Activated CD8-positive, alpha-beta T cell treated with anti-CD3 and anti-CD28 coated beads for 36 hours (primary cell): ENCODE data around the gene EVI5L. TPM values are rescaled to one million over a fixed set of nuclear protein-coding genes. Genes with fewer than 3 reads are reported as not detected.

Experiments
- ATAC-seq: fragments of 200-7000 bp; cut with Tn5 transposase; one replicate; pipeline ENCODE4 v1.10.0; 2021; ENCODE audit warnings: mild to moderate bottlenecking, moderate library complexity
- CTCF ChIA-PET: fragments of 350-600 bp; sonication (Branson Sonifier 250); formaldehyde crosslinking; loops from one replicate; lab custom pipeline; 2021; ENCODE audit warnings: antibody characterized with exemption; lab: Charles Lee
- POLR2A ChIA-PET: fragments of 350-600 bp; sonication (Branson Sonifier 250); formaldehyde crosslinking; loops from one replicate; lab custom pipeline; 2021; ENCODE audit warnings: antibody characterized with exemption; lab: Charles Lee
- DNase-seq: peaks from one replicate; pipeline ENCODE4 v3.0.0-alpha.2; 2020
- H3K27ac Mint-ChIP-seq: one replicate; pipeline ENCODE4 v1.8.0; 2021; ENCODE audit warnings: mild to moderate bottlenecking, mixed read lengths
- H3K27me3 Mint-ChIP-seq: one replicate; pipeline ENCODE4 v1.8.0; 2021; ENCODE audit warnings: mixed read lengths
- H3K36me3 Mint-ChIP-seq: one replicate; pipeline ENCODE4 v1.8.0; 2021; ENCODE audit warnings: low read depth, mixed read lengths
- H3K4me1 Mint-ChIP-seq: one replicate; pipeline ENCODE4 v1.8.0; 2021; ENCODE audit warnings: low read depth, mixed read lengths
- H3K4me3 Mint-ChIP-seq: one replicate; pipeline ENCODE4 v1.8.0; 2021; ENCODE audit warnings: mild to moderate bottlenecking, moderate library complexity, mixed read lengths
- H3K9me3 Mint-ChIP-seq: one replicate; pipeline ENCODE4 v1.8.0; 2021; ENCODE audit warnings: mixed read lengths
- intact Hi-C: fragments of 100-400 bp; cut with micrococcal nuclease; formaldehyde crosslinking; loops from one replicate; pipeline ENCODE4 v1.10.0; 2022
- total RNA-seq, 2 experiments: library from RNA; stranded (reverse); gene quantifications; one replicate each; pipeline ENCODE4 v1.2.3, GENCODE V29; 2021
- TF ChIP-seq, protein P1 (sequence below): fragments of 200-600 bp; IDR thresholded peaks from one replicate; pipeline ENCODE4 v1.8.0; 2022; ENCODE audit warnings: antibody characterized with exemption, mild to moderate bottlenecking

The EVI5L gene
- total RNA-seq, 2 experiments from 2014 or later: 3.4 to 3.9 TPM

DNA sequence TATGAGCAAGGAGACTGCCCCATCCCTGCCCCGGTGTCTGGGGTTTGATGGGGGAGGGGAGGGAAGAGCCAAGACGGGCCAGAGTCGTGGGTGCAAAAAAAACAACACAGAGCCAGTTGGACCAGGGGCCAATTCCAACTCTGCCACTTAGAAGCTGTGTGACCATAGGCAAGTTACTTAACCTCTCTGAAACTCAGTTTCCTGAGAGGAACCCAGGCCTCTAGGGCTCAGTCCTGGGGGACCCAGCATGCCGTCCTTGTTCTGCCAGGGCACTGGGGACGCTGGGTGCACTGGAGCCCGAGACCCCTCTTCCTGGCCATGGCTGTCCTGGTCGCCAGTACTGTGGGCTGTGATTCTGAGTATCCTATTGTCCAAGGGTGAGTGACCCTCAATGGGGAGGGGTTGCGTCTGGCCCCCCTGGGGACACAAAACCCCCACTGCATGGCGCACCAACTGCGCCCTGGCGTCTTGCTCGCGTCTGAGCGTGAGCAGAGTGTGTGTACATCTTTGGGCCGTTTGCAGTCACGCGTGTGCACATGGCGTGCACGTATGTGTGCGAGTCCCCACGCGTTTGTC lies 42.3 kb upstream of the EVI5L start:
- Mint-ChIP-seq H3K27me3 (peaks cover 51% of the 10 kb centered on the region), H3K4me3 (no peak overlapping the region), H3K4me1 (peaks cover 6% of the 10 kb centered on the region), H3K36me3 (no peaks in the 10 kb centered on the region), H3K27ac (no peak overlapping the region), H3K9me3 (peaks cover 6% of the 10 kb centered on the region)
- no peak for DNase-seq
- ChIA-PET POLR2A (interaction anchor here (0.6 kb wide), 1 partner anchor 70 kb away, joined by 3 read pairs; no protein-coding TSS in a partner anchor), CTCF (interaction anchor here (1.5 to 1.9 kb wide), 3 partner anchors 12 to 107 kb away, joined by 4 to 7 read pairs (median 6); partner anchors contain the start of gene TRAPPC5)
- intact Hi-C loops: no loop called here
- TF ChIP-seq, protein P1, sequence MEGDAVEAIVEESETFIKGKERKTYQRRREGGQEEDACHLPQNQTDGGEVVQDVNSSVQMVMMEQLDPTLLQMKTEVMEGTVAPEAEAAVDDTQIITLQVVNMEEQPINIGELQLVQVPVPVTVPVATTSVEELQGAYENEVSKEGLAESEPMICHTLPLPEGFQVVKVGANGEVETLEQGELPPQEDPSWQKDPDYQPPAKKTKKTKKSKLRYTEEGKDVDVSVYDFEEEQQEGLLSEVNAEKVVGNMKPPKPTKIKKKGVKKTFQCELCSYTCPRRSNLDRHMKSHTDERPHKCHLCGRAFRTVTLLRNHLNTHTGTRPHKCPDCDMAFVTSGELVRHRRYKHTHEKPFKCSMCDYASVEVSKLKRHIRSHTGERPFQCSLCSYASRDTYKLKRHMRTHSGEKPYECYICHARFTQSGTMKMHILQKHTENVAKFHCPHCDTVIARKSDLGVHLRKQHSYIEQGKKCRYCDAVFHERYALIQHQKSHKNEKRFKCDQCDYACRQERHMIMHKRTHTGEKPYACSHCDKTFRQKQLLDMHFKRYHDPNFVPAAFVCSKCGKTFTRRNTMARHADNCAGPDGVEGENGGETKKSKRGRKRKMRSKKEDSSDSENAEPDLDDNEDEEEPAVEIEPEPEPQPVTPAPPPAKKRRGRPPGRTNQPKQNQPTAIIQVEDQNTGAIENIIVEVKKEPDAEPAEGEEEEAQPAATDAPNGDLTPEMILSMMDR: no peak
- ATAC-seq: no peak

DNA sequence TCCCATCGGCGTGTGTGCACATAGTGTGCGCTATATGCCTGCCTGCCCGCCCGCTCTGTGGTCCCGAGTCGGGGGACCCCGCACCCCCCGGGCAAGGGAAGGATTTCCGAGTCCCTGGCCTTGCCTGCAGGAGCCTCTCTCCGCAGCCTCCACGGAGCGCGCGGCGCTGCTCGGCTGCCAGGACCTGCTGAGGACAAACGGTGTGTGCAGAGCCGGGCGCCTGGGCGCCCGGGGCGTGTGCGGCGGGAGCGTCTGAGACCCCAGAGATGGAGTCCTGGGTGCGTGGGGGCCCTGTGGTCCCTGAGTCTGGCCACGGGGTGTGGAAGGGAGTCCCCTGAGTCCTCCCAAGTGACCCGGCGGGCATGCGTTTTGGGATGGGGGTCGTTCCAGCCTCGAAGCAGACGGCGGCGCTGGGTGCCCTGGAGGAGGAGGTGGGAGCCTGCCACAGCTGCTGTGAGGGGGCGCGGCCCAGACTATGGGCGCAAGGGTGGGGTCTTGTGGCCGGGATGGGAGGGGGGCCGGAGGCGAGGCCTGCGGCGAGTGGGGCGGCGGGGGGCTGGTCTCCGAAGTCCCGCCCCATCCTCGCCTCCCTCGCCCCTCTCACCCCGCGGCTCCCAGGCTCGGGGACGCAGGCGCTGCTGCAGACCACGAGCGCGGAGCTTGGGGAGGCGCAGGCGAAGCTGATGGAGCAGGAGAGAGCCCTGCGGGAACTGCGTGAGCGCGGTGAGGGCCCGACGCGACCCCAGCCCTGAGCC lies 41.7 kb upstream of the EVI5L start:
- no peak for DNase-seq
- Mint-ChIP-seq H3K27me3 (peaks cover 45% of the 10 kb centered on the region), H3K4me1 (peaks cover 6% of the 10 kb centered on the region), H3K4me3 (no peak overlapping the region), H3K27ac (no peak overlapping the region), H3K36me3 (no peaks in the 10 kb centered on the region), H3K9me3 (peaks cover 6% of the 10 kb centered on the region)
- POLR2A ChIA-PET: interaction anchor here (0.6 kb wide), 1 partner anchor 69 kb away, joined by 3 read pairs; no protein-coding TSS in a partner anchor
- ATAC-seq: peak; percentile 40
- CTCF ChIA-PET: interaction anchor here (1.5 to 1.9 kb wide), 2 partner anchors 11 to 108 kb away, joined by 4 to 7 read pairs; partner anchors contain the start of gene TRAPPC5
- intact Hi-C loops: no loop called here
- TF ChIP-seq, protein P1: no peak

DNA sequence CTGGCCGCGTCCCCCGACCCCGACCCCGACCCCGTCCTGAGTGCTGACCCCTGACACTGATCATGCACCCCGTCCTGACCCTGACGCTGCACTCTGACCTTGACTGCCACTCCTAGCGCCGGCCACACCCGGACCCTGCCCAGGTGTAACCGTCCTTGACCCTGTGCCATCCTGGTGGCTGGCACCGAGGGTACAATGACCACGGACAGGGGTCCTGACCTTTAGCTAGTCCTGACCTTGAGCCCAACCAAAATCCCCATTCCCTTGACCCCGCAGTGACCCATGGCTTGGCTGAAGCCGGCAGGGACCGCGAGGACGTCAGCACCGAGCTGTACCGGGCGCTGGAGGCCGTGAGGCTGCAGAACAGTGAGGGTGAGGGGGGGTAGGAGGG lies 41.1 kb upstream of the EVI5L start:
- Mint-ChIP-seq H3K4me1 (peaks cover 6% of the 10 kb centered on the region), H3K27me3 (peaks cover 40% of the 10 kb centered on the region), H3K36me3 (no peaks in the 10 kb centered on the region), H3K4me3 (peak overlapping the region; percentile 49), H3K27ac (no peak overlapping the region), H3K9me3 (peaks cover 6% of the 10 kb centered on the region)
- intact Hi-C loops: no loop called here
- CTCF ChIA-PET: interaction anchor here (1.5 kb wide), 1 partner anchor 11 kb away, joined by 4 read pairs; no protein-coding TSS in a partner anchor
- DNase-seq (no peak), ATAC-seq (no peak)
- POLR2A ChIA-PET: no interaction called here
- TF ChIP-seq, protein P1: no peak

GRCh38 chr19:7789447-7789846 lies 40.6 kb upstream of the EVI5L start:
- Mint-ChIP-seq H3K4me3 (peak overlapping the region; percentile 49), H3K27me3 (peaks cover 37% of the 10 kb centered on the region), H3K27ac (no peak overlapping the region), H3K9me3 (peaks cover 6% of the 10 kb centered on the region), H3K4me1 (peaks cover 6% of the 10 kb centered on the region), H3K36me3 (no peaks in the 10 kb centered on the region)
- intact Hi-C loops: no loop called here
- POLR2A ChIA-PET: no interaction called here
- ATAC-seq: peak; percentile 70
- TF ChIP-seq, protein P1: no peak
- CTCF ChIA-PET: interaction anchor here (1.5 kb wide), 1 partner anchor 10 kb away, joined by 4 read pairs; no protein-coding TSS in a partner anchor
- peak; percentile 35 for DNase-seq
